ENCODE results near the gene STIM2. TPM values are rescaled to one million over a fixed set of nuclear protein-coding genes. Genes with fewer than 3 reads are reported as not detected.
A peak's percentile ranks its signal among the peaks of the same experiment; 100 is the strongest.

STIM2 gene
- total RNA-seq, 1 donor from 2014 or later = 51.0 TPM

DNA sequence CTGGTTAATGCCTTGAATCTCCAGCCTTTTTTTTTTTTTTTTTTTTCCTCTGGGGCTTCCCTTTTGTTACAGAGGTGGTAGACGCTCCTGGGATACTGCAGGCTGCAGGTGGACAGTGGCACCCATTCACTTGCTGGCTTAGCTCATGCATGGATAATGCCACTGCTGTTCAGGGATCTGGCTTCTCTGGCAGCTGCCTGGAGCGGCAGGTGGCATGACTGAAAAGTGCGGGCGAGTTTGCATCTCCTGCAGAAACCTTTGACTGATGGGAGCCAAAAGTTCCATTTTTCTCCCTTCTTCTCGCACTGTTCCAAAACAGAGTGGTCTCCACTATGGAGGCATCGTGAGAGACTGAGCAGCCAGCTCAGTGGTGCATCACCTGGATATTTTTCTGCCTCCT is 5.9 kb upstream of the STIM2 start:
- peaks cover 4% of the 10 kb centered on the region for H3K27me3 Mint-ChIP-seq (ENCODE audit: low read depth)
- TF ChIP-seq, protein P1, sequence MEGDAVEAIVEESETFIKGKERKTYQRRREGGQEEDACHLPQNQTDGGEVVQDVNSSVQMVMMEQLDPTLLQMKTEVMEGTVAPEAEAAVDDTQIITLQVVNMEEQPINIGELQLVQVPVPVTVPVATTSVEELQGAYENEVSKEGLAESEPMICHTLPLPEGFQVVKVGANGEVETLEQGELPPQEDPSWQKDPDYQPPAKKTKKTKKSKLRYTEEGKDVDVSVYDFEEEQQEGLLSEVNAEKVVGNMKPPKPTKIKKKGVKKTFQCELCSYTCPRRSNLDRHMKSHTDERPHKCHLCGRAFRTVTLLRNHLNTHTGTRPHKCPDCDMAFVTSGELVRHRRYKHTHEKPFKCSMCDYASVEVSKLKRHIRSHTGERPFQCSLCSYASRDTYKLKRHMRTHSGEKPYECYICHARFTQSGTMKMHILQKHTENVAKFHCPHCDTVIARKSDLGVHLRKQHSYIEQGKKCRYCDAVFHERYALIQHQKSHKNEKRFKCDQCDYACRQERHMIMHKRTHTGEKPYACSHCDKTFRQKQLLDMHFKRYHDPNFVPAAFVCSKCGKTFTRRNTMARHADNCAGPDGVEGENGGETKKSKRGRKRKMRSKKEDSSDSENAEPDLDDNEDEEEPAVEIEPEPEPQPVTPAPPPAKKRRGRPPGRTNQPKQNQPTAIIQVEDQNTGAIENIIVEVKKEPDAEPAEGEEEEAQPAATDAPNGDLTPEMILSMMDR (IDR thresholded peaks at IDR 0.05; ENCODE audit: unreplicated experiment) = no peak

DNA sequence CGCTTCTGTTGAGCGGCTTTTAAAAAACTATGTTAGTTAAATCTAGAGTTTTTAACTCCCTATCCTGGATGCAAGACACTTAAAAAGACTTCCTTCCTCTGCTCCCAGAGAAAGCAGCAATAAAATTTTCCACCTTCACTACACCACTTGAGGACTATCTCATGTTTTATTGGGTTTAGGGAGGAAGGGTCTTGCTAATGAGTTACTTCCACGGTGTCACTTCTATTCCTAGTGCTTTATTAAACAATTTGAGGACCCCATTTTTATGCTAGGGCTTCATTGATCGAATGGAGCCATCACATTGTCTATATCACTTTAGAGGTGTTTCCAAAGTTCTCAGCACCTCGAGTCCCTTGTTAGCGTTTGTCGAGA is 3.7 kb upstream of the STIM2 start:
- peak overlapping the region; percentile 95 for H3K27ac Mint-ChIP-seq
- TF ChIP-seq, protein P1 (IDR thresholded peaks at IDR 0.05; ENCODE audit: unreplicated experiment) = no peak
- peaks cover 4% of the 10 kb centered on the region for H3K27me3 Mint-ChIP-seq (ENCODE audit: low read depth)
- no peaks in the 10 kb centered on the region for H3K36me3 Mint-ChIP-seq
- no peak for DNase-seq (ENCODE audit: low spot score in 2 of 2, unreplicated experiment in 2 of 2)
- H3K4me3 Mint-ChIP-seq = peak overlapping the region; percentile 82
- H3K9me3 Mint-ChIP-seq = no peaks in the 10 kb centered on the region
- peaks cover 33% of the 10 kb centered on the region for H3K4me1 Mint-ChIP-seq

More for the DNA sequence above, 5.9 kb upstream of the STIM2 start:
- DNase-seq (ENCODE audit: low spot score in 2 of 2, unreplicated experiment in 2 of 2) = no peak
- H3K27ac Mint-ChIP-seq = no peak overlapping the region
- H3K9me3 Mint-ChIP-seq = no peaks in the 10 kb centered on the region
- no peak overlapping the region for H3K4me3 Mint-ChIP-seq
- H3K36me3 Mint-ChIP-seq = no peaks in the 10 kb centered on the region
- peaks cover 24% of the 10 kb centered on the region for H3K4me1 Mint-ChIP-seq

DNA sequence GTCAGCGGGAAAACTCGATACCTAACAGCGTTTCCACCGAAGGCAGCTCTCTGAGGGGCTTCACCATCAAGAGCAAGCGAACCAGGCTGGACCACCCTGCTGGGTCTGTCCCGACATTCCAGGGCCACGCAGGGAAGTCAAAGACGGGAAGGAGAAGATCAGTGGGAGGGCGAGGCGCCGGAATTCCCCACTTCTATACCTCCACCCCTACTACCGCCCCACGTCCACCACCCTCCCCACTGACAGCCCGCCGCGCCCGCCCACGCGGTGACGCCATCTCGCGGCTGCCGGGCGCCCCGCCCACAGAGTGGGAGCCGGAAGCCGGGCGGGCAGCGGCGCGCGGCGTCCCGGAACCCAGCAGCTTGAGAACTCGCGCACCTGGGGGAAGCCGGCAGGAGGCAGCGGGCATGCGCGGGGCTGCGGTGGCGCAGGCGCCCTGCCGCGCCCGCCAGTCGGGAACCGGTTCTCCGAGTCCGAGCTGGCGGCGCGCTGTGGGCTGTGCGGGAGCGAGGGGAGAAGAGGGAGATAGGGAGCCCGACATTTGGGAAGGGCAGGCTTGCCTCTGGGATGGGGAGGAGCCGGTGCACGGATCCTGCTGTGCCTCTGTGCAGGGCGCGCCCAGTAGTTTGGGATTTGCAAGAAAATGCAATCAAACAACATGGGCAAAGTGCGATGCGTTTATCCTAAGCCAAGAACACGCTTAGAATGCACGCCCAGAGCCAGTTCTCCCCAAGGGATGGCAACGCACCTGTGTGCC is 3.2 kb upstream of the STIM2 start:
- H3K9me3 Mint-ChIP-seq = no peaks in the 10 kb centered on the region
- TF ChIP-seq, protein P1 (IDR thresholded peaks at IDR 0.05; ENCODE audit: unreplicated experiment) = no peak
- H3K27me3 Mint-ChIP-seq (ENCODE audit: low read depth) = peaks cover 4% of the 10 kb centered on the region
- peak overlapping the region; percentile 82 for H3K4me3 Mint-ChIP-seq
- H3K27ac Mint-ChIP-seq = peak overlapping the region; percentile 97
- no peaks in the 10 kb centered on the region for H3K36me3 Mint-ChIP-seq
- peak; percentile 83 to 93 for DNase-seq (ENCODE audit: low spot score in 2 of 2, unreplicated experiment in 2 of 2)
- peaks cover 36% of the 10 kb centered on the region for H3K4me1 Mint-ChIP-seq

DNA sequence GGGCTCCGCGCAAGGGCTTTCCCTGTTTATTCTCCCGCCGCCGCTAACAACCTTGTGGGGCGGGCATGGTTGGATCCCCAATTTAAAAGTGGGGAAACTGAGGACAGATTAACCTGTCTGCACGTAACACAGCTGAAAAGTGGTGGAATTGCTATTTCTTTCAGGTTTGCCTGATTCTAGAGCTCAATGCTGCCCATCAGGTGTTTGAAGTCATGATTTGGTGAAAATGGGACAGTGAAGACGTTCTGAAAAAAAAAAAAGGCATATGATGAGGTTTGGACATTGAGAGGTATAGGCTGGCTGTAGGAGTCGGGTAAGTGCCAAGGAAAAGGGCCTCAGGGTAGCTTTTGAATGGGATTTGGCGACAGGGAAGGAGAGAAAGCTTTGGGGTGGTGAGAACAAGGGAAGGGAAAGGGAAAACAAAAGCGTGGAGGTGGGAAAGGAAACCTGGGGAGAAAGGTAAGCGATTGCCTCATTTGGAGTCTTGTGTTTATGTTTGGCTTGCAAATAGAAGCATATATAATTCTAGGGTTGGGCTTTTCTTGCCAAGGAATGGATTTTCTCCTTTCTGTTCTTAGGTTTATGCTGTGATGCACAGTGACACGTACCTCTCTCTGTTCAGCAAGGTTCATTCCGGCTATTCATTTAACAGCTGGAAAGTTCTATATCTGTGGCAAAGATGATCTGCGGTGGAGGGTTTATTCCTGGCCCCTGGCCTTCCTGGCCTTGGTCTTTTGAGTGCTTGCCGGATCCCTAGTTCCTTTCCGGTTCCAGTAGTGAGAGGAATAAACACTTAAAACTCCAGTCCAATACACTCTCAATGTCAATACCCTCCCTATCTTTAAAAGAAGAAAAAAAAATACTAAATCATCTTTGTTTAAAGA is 2.4 kb upstream of the STIM2 start:
- Mint-ChIP-seq H3K27me3 (ENCODE audit: low read depth) (peaks cover 2% of the 10 kb centered on the region), H3K36me3 (no peaks in the 10 kb centered on the region), H3K9me3 (no peaks in the 10 kb centered on the region), H3K4me1 (peaks cover 40% of the 10 kb centered on the region), H3K27ac (peak overlapping the region; percentile 97), H3K4me3 (peak overlapping the region; percentile 82)
- DNase-seq (ENCODE audit: low spot score in 2 of 2, unreplicated experiment in 2 of 2) = no peak
- TF ChIP-seq, protein P1 (IDR thresholded peaks at IDR 0.05; ENCODE audit: unreplicated experiment) = no peak

DNA sequence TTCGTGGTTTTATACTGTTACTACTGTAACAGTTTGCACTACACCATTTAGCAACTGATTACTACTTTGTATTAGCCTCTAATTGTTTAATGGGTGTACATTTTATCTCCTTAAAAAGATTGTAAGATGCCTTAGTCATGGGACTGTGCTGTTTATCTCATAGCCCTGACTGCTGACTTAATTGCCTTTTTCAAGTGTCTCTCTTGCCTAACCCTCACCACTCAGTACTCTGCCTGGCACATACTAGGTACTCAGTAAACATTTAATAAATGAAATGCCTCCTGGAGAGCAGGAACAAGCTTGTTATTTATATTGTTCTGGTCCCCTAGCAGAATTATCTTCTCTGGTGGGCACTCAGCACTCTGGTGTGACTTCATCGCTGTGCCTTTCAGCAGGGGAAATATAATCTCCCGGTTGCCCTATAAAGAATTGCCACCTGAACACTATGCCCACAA is 1.7 kb upstream of the STIM2 start:
- TF ChIP-seq, protein P1 (IDR thresholded peaks at IDR 0.05; ENCODE audit: unreplicated experiment) = no peak
- H3K4me1 Mint-ChIP-seq = peaks cover 46% of the 10 kb centered on the region
- peak overlapping the region; percentile 82 for H3K4me3 Mint-ChIP-seq
- H3K27ac Mint-ChIP-seq = peak overlapping the region; percentile 97
- no peaks in the 10 kb centered on the region for H3K9me3 Mint-ChIP-seq
- DNase-seq (ENCODE audit: low spot score in 2 of 2, unreplicated experiment in 2 of 2) = no peak
- H3K27me3 Mint-ChIP-seq (ENCODE audit: low read depth) = no peaks in the 10 kb centered on the region
- no peaks in the 10 kb centered on the region for H3K36me3 Mint-ChIP-seq
